Measurements from ENCODE around the gene ZNF800.

The ZNF800 gene

DNA sequence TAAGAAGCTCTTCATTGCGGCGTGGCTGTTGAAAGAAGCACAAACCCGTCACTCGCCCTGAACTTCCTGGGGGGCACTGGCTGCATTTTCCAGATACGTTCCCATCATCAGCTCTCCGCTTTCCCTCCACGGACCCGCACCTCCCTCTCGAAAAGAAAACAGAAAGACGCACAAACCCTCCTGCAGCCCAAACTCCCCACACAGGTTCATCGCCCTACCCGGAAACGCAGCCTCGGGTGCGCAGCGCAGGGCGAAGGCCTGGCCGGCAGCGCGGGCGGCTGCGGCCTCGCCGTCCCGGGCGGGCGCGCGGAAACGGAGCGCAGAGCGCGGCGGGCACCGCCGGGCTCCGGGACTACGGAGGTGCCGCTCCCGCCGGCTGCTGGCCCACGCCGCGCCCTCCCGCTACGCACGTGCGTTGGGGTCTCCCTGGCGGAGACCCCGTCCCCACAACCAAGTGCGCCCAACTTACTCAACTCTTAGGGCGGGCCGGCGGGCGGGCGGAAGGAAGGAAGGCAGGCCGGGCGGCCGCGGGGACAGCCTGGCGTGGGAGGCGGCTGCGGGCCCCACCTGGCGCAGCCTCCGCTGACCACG is 822 bp downstream of the ZNF800 start:
- intact Hi-C loops (cut with DNase I), result loop anchor here (2.0 to 5.0 kb wide), 2 partner anchors 196 to 261 kb away; partner anchors contain the start of genes ARF5, GCC1 and SND1
- DNase-seq, result peak in 2 of 10 donors; percentile 4 to 19

- DNase-seq, result no peak
- intact Hi-C loops (cut with DNase I), result loop anchor here (5.0 kb wide), 1 partner anchor 196 kb away; the partner anchor contains the start of genes ARF5 and GCC1
Observed at GRCh38 chr7:127390817-127391590, 1.5 kb downstream of the ZNF800 start.

GRCh38 chr7:127390186-127390816 is 2.2 kb downstream of the ZNF800 start:
- intact Hi-C loops (cut with DNase I), result loop anchor here (5.0 kb wide), 1 partner anchor 197 kb away; the partner anchor contains the start of genes ARF5 and GCC1
- DNase-seq, result no peak

- intact Hi-C loops (cut with DNase I), result no loop called here
- no peak for DNase-seq
Observed at GRCh38 chr7:127389321-127389720, 3.2 kb downstream of the ZNF800 start.

- DNase-seq, result no peak
- intact Hi-C loops (cut with DNase I), result no loop called here
Observed at GRCh38 chr7:127387974-127388373, 4.5 kb downstream of the ZNF800 start.

DNA sequence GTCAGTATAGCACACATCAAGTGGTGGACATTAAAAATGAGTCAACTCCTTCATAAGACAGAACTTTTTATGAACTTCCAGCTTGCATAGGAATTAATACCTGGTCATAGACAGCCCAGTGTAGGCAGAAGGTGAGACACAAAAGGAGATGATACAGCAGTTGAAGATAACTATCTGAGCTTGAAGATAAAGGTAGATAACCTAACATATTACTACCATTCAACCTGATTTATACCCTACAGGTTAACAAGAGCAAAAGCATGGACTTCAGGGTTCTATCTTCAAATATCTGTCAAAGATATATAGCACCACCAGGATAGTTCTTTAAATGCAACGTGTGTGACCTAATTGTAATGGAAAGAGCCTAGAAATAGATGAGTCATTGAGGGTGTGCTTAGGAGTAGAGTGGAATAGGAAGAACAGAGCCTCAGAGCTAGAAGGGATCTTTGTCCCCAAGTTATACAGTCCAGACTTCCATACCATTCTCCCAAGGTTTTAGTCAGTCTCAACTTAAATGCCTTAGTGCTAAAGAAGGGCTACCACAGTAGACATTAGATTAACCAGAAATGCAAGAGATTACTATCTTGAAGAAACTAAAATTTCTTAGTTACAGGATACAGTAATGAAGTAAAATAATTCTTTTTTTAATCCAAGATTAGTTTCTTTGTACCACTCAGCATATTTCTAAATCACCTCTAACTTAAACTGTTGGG is 9.2 kb downstream of the ZNF800 start:
- DNase-seq, result no peak
- intact Hi-C loops (cut with DNase I), result no loop called here

GRCh38 chr7:127382301-127383085 is 10.0 kb downstream of the ZNF800 start:
- DNase-seq, result no peak
- intact Hi-C loops (cut with DNase I), result no loop called here

DNA sequence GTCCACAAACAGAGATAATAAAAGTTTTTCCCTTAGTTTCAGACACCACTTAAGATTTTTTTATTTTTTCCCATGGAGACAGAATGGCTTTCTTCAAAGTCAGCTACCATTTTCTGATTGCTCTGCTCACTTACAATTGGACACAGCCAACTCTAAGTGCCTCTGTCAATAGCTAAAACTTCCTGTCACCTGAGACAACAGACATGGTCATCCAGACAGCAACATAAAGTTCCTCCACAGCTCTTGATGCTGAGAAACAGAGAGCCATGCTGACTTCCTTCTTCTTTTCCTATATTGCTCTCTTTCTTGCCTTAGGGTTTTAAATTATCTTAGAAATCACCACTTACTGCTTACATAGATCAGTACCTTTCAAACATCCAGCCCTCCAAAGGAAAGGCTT is 12.0 kb downstream of the ZNF800 start:
- intact Hi-C loops (cut with DNase I), result no loop called here
- DNase-seq, result no peak

DNA sequence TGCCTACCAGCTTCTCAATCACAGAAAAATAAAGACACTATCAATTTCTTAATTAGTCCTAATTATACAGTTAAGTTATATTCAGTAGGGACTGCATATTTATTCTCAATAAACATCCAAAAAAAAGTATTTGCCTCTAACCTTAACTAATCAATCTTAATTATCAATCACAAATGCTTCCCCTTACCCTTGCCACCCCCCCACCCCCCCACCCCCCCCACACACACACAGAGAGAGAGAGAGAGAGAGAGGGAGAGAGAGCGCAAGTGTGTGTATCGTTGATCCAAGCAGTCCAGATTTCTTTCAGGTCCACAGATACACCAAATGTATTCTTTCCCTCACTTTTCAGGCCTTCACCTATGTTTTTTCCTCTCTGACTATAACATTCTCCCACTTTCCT is 12.9 kb downstream of the ZNF800 start:
- intact Hi-C loops (cut with DNase I), result no loop called here
- DNase-seq, result no peak

- DNase-seq, result no peak
- intact Hi-C loops (cut with DNase I), result no loop called here
Observed at GRCh38 chr7:127378537-127378936, 14.0 kb downstream of the ZNF800 start.

DNA sequence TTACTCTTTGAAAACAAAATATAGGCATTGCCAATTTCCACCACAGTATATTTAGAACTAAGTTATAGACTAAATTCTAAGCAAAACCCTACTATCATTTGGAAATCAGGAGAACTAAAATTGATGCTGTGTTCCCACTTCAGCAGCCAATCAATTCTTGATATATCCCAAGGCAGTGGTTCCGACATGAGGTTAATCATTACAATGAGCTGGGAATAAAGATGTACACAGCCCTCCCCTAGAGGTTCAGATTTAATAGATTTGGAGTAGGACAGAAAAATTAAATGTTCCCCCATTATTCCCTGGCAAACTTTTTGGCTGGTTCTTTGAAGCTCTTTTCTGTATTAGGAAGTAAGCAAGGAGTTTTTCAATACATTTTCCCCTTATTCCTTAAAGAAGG is 15.1 kb downstream of the ZNF800 start:
- intact Hi-C loops (cut with DNase I), result no loop called here
- no peak for DNase-seq

DNA sequence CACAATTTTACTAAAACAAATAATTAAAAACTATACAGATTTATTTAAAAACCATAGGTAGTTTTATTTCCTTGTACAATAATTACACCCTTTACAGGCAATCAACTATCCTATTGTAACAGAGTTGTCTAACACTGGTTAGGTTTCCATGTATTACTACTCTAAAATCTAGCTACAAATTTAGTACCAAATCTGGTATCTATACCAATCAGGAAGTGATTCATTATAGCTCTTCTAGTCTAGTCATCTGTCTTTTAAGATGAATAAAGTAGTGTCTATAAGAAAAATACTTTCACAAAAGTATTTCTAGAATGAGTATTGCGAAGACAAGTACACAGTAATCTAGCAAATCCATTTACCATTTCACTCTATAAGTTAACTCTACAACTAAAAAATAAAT is 16.9 kb downstream of the ZNF800 start:
- no peak for DNase-seq
- intact Hi-C loops (cut with DNase I), result no loop called here

- intact Hi-C loops (cut with DNase I), result no loop called here
- DNase-seq, result no peak
Observed at GRCh38 chr7:127367679-127368078, 24.8 kb downstream of the ZNF800 start.

GRCh38 chr7:127366680-127367079 is 25.8 kb downstream of the ZNF800 start:
- no peak for DNase-seq
- intact Hi-C loops (cut with DNase I), result no loop called here

DNA sequence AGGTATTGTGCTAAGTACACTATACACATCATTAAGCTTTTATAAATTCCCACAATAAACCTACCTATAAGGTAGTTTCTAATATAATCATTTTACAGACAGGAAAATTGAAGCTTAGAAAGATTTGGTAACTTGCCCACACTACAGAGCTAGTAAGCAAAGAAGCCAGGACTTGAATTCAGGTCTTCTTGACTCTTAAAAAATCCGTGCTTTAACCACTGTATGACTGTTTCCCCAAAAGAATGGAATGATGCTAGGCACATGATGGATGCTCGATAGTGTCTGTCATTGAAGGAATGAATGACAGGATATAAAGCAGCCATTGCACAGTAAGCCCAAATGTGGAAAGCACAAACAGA is 26.6 kb downstream of the ZNF800 start:
- no peak for DNase-seq
- intact Hi-C loops (cut with DNase I), result no loop called here

- intact Hi-C loops (cut with DNase I), result no loop called here
Observed at GRCh38 chr7:127365164-127365956, 27.1 kb downstream of the ZNF800 start.

DNA sequence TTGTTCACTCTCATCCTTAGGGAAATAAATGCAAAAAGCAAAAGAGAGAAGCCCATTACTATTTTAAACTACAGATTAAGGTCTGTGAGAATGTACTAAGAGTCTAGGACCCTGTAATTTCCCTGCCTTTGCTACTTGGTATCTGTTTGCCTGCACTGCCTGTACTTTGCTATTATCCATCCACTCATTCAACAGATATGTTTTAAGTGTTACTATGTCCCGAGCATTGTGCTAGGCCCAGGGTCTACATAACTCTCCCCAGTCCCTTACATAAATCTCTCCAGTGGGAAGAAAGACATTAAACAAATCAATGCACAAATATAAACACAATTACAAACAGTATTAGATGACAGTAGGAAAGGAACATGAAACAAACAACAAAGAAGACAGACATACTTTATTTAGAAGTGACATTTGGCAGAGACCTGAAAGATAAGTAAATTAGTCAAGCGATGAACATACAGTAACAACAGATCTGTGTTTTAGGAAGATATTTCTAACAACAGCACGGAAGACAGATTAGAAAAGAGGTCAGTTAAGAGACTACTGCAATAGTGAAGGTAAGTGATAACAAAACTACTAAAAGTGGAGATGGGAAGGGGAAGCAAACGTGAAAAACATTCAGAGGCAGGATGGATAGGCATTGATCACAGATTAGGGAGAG is 30.0 kb downstream of the ZNF800 start:
- intact Hi-C loops (cut with DNase I), result no loop called here
- no peak for DNase-seq

More at GRCh38 chr7:127365164-127365956, 27.1 kb downstream of the ZNF800 start:
- DNase-seq, result no peak

- DNase-seq, result no peak
- intact Hi-C loops (cut with DNase I), result no loop called here
Observed at GRCh38 chr7:127361736-127362135, 30.8 kb downstream of the ZNF800 start.

DNA sequence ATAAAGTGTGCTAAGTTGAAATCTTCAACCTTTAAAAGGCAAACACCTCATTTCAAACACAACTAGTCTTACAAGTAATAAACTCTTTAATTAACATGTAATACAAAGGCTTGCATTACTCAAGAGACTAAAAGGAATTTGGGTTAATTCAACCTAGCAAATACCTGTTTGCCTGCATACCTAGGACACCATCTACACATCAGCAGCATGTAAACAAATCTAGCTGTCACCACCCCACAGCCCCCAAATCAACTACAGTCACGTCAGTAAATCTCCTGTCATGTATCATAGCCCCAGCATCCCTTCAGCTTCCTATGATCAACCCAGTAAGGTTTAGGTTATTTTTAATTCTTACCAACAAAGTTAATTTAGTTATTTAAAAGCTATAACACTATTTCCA is 33.5 kb downstream of the ZNF800 start:
- intact Hi-C loops (cut with DNase I), result no loop called here
- no peak for DNase-seq
